Breast epithelium (tissue), 3 donors: Measurements from ENCODE around the gene DHRS12.

Source experiments
- POLR2A ChIP-seq: fragments of 450-650 bp; IDR thresholded peaks from one replicate; pipeline ENCODE4 v1.6.1; 2016; ENCODE audit warnings: antibody characterized with exemption, mild to moderate bottlenecking, moderate library complexity
- POLR2AphosphoS5 ChIP-seq, 3 donors: sonication (generic); formaldehyde crosslinking; IDR thresholded peaks; one replicate each; pipeline ENCODE4 v1.6.1; 2017; ENCODE audit warnings: antibody characterized with exemption in 3 of 3
- TF ChIP-seq, protein P1 (sequence below), 3 donors: fragments of 450-650 bp; IDR thresholded peaks; one replicate each; pipeline ENCODE4 v1.5.1; 2016 to 2017; ENCODE audit warnings: antibody characterized with exemption in 3 of 3, mild to moderate bottlenecking in 3 of 3, moderate library complexity in 3 of 3

DNA sequence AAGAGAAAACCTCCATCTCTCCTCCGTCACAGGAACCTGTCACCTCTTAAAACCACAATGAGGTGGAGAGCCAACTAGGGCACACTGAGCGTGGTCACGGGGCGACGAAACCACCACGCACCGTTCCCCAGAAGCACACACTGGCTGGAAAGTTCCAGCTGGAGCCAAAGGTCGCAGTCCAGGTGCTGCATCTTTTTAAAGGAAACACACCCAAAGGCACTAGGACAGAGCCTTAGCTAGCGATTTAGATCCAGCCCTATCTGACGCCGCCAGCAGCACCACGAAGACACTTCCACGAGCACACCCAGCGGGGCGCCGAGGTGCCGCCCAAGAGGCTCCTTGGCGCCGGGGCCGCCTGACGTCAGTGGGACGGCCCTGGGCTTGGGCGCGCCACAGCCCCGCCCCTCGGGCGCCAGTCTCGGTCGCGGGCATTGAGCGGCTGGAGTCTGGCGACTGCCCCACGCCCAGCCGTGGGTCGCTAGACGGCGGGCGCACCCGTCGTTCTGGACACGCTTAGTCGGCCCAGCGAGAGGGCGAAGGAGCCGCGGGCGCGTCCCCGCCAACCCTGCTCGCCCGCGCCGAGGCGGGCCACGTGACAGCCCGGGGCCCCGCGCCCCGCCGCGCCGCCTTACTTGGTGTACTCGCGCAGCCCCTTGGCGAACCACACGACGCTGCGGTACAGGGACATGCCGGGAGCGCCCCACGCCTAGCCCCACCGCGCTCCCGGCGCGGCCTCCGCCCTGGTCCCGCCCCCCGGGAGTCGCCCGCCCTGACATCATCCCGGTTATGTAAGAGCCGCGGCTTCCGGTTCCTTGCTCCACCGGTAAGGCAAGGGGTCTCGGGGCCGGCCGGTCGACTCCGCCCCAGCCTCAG, at the start of gene DHRS12:
- TF ChIP-seq POLR2AphosphoS5 (IDR thresholded peaks at IDR 0.05) (peak; percentile 72 to 96 (median 89)), POLR2A (peak; percentile 18)
- TF ChIP-seq, protein P1, sequence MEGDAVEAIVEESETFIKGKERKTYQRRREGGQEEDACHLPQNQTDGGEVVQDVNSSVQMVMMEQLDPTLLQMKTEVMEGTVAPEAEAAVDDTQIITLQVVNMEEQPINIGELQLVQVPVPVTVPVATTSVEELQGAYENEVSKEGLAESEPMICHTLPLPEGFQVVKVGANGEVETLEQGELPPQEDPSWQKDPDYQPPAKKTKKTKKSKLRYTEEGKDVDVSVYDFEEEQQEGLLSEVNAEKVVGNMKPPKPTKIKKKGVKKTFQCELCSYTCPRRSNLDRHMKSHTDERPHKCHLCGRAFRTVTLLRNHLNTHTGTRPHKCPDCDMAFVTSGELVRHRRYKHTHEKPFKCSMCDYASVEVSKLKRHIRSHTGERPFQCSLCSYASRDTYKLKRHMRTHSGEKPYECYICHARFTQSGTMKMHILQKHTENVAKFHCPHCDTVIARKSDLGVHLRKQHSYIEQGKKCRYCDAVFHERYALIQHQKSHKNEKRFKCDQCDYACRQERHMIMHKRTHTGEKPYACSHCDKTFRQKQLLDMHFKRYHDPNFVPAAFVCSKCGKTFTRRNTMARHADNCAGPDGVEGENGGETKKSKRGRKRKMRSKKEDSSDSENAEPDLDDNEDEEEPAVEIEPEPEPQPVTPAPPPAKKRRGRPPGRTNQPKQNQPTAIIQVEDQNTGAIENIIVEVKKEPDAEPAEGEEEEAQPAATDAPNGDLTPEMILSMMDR (IDR thresholded peaks at IDR 0.05): peak in 1 of 3 donors; percentile 23
